HG03095 (cell line): ENCODE results near the gene MLX.
A peak's percentile ranks its signal among the peaks of the same experiment; 100 is the strongest.

ENCODE experiments used
- ATAC-seq: cut with Tn5 transposase; IDR thresholded peaks from one replicate; pipeline ENCODE4 v1.9.1; 2021; ENCODE audit warnings: moderate library complexity; ENCODE audit not compliant: unreplicated experiment

MLX gene

GRCh38 chr17:42566883-42567573, at the start of gene MLX:
MLX (plus strand) TSS chr17:42567100; CDS start chr17:42567125, 25 bp downstream.
- peak; percentile 44 for ATAC-seq

- no peak for ATAC-seq
Measured at GRCh38 chr17:42517516-42517915, 49.4 kb upstream of the MLX start.

GRCh38 chr17:42518046-42518754, 48.7 kb upstream of the MLX start:
- ATAC-seq, result no peak

GRCh38 chr17:42518755-42519545, 48.0 kb upstream of the MLX start:
- ATAC-seq, result no peak

GRCh38 chr17:42519546-42520491, 47.1 kb upstream of the MLX start:
- ATAC-seq, result no peak

GRCh38 chr17:42520540-42520951, 46.4 kb upstream of the MLX start:
- ATAC-seq, result no peak

- no peak for ATAC-seq
Measured at GRCh38 chr17:42521036-42521435, 45.9 kb upstream of the MLX start.

- ATAC-seq, result no peak
Measured at GRCh38 chr17:42521666-42522262, 45.1 kb upstream of the MLX start.

- no peak for ATAC-seq
Measured at GRCh38 chr17:42522263-42522790, 44.6 kb upstream of the MLX start.

- no peak for ATAC-seq
Measured at GRCh38 chr17:42522798-42523278, 44.1 kb upstream of the MLX start.

- ATAC-seq, result no peak
Measured at GRCh38 chr17:42525221-42525620, 41.7 kb upstream of the MLX start.

- no peak for ATAC-seq
Measured at GRCh38 chr17:42526031-42526444, 40.9 kb upstream of the MLX start.

GRCh38 chr17:42527932-42528331, 39.0 kb upstream of the MLX start:
- ATAC-seq, result no peak

- ATAC-seq, result no peak
Measured at GRCh38 chr17:42529061-42529460, 37.8 kb upstream of the MLX start.

- no peak for ATAC-seq
Measured at GRCh38 chr17:42530952-42531454, 35.9 kb upstream of the MLX start.

- no peak for ATAC-seq
Measured at GRCh38 chr17:42531455-42532354, 35.2 kb upstream of the MLX start.

- no peak for ATAC-seq
Measured at GRCh38 chr17:42535155-42536047, 31.5 kb upstream of the MLX start.

GRCh38 chr17:42536048-42536371, 30.9 kb upstream of the MLX start, which contains the start of gene NAGLU:
NAGLU (plus strand) TSS chr17:42536241; CDS start chr17:42536273, 32 bp downstream.
- peak; percentile 68 for ATAC-seq
